Prostate gland (tissue), 2 donors: ENCODE measurements around the gene TRIM60.

ENCODE experiments used
- CTCF ChIP-seq, 4 experiments: fragments of 200-600 bp in 2 of 4; fragments of 450-650 bp in 2 of 4; sonication (generic) in 2 of 4; IDR thresholded peaks; 1 replicate in 3 of 4; 2 replicates in 1 of 4; pipeline ENCODE4 v1.5.1; 2016 to 2019; ENCODE audit warnings: antibody characterized with exemption in 4 of 4, mild to moderate bottlenecking in 2 of 4, moderate library complexity in 2 of 4
- POLR2A ChIP-seq: fragments of 450-650 bp; IDR thresholded peaks from one replicate; pipeline ENCODE4 v1.6.1; 2016; ENCODE audit warnings: antibody characterized with exemption, mild to moderate bottlenecking
- POLR2AphosphoS5 ChIP-seq: sonication (generic); formaldehyde crosslinking; IDR thresholded peaks from one replicate; pipeline ENCODE4 v1.6.1; 2017; ENCODE audit warnings: antibody characterized with exemption

GRCh38 chr4:165016971-165017370 is 14.8 kb upstream of the TRIM60 start:
- TF ChIP-seq CTCF (IDR thresholded peaks at IDR 0.05) (no peak), POLR2AphosphoS5 (no peak), POLR2A (no peak)
